Fibroblast of mammary gland (primary cell): ENCODE results near the gene PRKG1.
A peak's percentile ranks its signal among the peaks of the same experiment; 100 is the strongest.

Source experiments
- DNase-seq: peaks from one replicate; pipeline ENCODE4 v3.0.0-alpha.2; 2010; ENCODE audit warnings: low read depth
- H3K4me3 ChIP-seq: 2 replicates; pipeline ENCODE4 v1.5.1; 2011; ENCODE audit warnings: low read depth, mild to moderate bottlenecking, low read length, moderate library complexity; ENCODE audit not compliant: control insufficient read depth
- CTCF ChIP-seq: conservative IDR thresholded peaks from 2 replicates; pipeline ENCODE4 v1.5.1; 2011; ENCODE audit warnings: low read depth, low read length, inconsistent platforms; ENCODE audit not compliant: control insufficient read depth, insufficient read depth

PRKG1 gene

DNA sequence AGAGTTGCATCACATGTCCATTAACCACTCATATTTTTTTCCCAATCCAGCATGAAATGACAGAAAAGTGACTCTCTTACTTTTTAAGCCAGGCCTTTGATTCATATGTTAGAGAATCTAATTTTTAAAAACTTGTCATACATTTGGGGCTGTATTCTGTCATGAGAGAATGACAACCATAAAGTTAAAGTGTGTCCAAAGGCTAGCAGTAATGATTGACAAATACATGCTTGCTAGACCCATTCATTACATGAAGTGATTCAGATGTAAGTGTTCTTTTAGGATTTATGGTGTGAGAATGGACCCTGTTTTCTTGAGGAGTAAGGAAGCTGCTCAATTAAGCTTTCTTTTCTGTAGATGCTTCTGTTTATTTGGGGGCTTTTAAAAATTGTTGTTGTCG lies 549.7 kb downstream of the PRKG1 start:
- H3K4me3 ChIP-seq = no peak overlapping the region
- TF ChIP-seq CTCF = no peak
- no peak for DNase-seq

- no peak for TF ChIP-seq CTCF
- H3K4me3 ChIP-seq = no peak overlapping the region
- peak; percentile 64 for DNase-seq
These were observed 555.8 kb downstream of the PRKG1 start for GRCh38 chr10:51629934-51630639.

DNA sequence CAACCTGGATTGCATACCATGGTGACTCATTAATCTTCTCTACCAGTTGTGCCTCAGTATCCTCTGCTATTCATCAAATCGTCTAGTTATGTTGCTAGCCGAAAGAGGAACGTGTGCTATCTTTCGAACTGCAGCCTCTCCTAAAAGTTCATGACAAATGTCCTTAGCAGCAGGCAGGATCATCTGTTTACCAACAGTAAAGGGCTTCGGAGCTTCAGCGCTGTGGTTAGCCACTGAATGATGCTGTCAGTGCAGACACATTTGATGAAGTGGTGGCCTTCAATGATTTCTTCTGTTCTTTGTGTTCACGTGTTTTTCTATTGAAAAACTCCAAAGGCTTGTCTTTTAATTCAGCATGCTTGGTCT lies 556.3 kb downstream of the PRKG1 start:
- H3K4me3 ChIP-seq = no peak overlapping the region
- no peak for DNase-seq
- no peak for TF ChIP-seq CTCF

- H3K4me3 ChIP-seq = no peak overlapping the region
- no peak for TF ChIP-seq CTCF
- no peak for DNase-seq
These were observed 561.1 kb downstream of the PRKG1 start for GRCh38 chr10:51635436-51635835.

GRCh38 chr10:51638211-51638610 lies 563.9 kb downstream of the PRKG1 start:
- H3K4me3 ChIP-seq = no peak overlapping the region
- no peak for DNase-seq
- no peak for TF ChIP-seq CTCF

GRCh38 chr10:51638737-51639136 lies 564.5 kb downstream of the PRKG1 start:
- TF ChIP-seq CTCF = no peak
- DNase-seq = no peak
- no peak overlapping the region for H3K4me3 ChIP-seq
